Ureter (tissue), 1 donor: ENCODE results near the gene RAP1B. TPM values are rescaled to one million over a fixed set of nuclear protein-coding genes. Genes with fewer than 3 reads are reported as not detected.
A peak's percentile ranks its signal among the peaks of the same experiment; 100 is the strongest.

Experiments used
- DNase-seq: peaks from one replicate; pipeline ENCODE4 v3.0.0-alpha.2; 2020; ENCODE audit warnings: low spot score
- total RNA-seq: library from RNA; stranded (reverse); gene quantifications from one replicate; pipeline ENCODE4 v1.2.4, GENCODE V29; 2023
- donor health status: DM: yes; HTN: yes; CAD: no.

RAP1B gene
- total RNA-seq: 198 TPM

DNA sequence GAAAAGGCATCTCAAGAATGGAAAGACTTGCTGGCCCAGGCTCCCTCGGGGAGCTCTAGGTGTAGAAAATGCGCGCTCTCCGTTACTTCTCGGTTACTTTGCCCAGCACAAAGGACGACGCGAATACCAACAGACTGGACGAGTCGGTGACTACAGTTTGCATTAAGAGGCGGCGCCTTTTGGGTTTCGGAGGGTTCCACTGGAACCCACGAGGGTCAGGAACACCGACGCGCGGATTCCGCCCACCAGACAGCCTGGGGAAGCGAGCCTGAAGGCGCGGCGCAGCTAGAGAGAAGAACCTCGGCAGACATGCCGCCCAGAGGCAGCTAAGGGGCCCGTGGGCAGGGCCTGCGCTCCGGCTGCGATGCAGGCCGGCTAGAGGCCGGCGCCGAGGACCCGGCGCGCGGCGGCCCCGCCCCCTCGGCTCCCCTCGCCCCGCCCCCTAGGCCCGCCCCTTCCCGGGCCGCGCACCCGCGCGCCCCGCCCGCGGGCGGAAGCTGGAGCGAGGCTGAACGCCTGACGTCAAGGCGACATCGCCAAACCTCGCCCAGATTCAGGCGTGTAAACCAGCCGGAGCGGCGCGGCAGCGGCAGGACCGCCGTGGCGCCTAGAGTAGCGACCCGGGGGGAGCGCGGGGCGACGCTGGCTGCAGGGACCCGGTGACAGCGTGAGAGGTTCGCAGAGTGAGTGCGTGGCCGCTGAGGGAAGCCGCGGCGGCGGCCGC is at the start of gene RAP1B:
TSS of gene RAP1B (plus strand) at position 530 of the 724 bp plus-strand sequence. CDS start 37,826 bp downstream, outside the sequence.
- DNase-seq: peak; percentile 93

DNA sequence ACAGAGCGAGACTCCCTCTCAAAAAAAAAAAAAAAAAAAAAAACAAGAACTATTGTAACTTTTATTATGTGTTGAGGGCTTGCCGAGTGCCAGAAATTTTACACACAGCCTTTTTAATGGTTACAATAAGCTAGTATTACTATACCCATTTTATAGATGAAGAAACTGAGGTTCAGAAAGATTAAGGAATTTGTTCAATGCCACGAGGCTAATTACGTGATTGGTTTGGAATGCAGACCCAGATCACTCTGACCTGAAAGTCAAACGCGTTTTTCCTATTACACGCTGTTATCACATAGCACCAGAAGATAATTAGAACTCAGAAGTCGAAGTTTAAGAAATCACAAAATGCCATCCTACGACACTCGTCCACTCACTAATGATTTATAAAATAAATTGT is 48.9 kb upstream of the RAP1B start:
- DNase-seq: no peak

DNA sequence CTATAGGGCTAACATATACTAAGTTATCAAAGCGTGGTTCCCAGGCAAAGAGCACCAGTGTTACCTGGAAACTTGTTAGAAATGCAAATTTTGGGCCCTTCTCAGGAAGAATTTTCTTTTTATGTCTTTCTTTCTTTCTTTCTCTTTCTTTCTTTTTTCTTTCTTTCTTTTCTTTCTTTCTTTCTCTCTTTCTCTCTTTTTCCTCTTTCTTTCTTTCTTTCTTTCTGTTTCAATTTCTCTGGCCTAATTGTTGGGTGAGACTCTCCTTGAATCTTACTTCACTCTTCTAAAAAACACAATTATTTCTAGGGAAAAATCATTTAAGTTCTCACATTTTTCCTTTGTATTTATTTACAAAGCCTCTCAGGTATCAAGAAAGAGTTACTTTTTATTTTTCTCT is 46.5 kb upstream of the RAP1B start:
- no peak for DNase-seq

DNA sequence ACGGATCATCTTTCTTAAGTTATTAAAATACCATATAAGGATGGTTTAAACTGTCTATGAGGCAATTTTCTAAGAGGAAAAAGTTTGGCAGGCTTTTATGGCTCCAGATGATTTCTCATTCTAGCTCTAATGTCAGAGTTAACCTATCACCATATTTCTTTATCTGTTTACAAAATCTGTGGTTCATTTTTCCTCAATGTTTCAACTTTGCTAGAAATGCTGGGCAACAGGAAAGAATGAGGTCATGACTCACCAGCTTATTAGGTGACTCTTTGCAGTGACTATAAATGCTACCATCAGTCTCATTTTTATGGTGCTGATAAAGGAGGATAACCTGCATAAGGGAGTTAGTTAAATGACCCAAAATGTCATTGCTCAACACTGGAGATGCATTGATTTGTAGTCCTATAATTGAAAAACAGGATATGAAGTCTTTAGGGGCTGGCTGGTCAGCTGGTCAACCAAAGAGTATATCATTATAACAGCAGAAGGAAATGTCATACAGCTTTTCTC is 45.3 kb upstream of the RAP1B start:
- DNase-seq: no peak

DNA sequence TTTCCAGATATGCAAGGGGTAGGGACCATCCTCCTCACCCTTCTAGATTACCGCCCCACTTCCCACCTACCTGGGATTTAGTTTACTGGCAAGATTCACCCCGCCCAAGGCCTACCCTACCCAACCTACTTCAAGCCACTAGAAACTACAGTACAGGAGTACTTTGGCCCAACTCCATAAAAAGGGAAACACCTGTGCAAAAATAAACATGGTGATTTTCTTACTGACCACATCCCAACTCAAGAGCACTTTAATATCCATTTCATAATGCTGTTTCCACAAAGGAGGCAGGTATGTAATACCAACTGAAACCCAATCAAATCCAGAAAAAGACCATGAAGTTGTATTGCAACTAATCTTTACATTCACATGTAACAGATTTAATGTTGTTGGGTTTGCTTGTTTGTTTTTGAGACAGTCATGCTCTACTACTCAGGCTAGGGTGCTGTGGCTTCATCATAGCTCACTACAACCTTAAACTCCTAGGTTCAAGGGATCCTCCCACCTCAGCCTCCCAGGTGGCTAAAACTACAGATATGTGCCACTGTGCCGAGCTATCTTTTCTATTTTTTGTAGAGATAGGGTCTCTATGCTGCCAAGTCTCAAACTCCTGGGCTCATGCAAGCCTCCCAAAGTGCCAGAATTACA is 41.7 kb upstream of the RAP1B start:
- no peak for DNase-seq

DNA sequence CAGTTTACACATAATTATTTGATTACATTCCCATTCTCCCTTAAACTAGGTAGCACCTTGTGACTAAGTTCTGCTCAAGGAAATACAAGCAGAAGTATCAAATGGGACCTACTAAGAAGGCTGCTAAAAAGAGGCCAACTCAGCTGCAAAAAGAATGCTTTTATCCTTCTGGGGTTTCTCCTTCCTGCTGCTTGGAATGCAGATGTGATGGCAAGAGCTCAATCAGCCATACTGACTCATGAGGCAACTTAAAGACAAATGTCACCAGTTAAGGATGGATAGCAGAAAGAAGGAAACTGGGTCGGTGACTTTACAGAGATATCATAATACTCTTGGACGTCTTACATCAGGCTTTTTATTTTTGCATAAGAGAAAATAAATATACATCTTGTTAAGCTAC is 38.0 kb upstream of the RAP1B start:
- DNase-seq: no peak

DNA sequence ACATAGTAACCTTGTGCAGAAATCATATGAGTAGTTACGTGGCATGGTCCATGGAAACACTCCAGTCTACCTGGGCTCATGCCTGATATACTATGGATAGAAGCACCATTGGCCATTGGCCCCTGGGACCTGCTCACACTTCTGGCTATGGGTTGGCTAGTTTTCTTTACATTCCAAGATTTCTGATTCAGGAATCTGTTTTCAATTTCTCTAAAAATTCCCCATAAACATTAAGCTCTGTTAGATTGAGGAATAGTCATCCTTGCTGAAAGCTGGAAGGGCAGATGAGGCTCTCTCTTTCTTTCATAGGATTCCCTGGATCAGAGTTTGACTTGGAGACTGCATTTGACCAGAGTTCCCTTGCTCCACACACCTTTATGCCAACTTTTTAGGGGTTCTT is 37.3 kb upstream of the RAP1B start:
- no peak for DNase-seq

DNA sequence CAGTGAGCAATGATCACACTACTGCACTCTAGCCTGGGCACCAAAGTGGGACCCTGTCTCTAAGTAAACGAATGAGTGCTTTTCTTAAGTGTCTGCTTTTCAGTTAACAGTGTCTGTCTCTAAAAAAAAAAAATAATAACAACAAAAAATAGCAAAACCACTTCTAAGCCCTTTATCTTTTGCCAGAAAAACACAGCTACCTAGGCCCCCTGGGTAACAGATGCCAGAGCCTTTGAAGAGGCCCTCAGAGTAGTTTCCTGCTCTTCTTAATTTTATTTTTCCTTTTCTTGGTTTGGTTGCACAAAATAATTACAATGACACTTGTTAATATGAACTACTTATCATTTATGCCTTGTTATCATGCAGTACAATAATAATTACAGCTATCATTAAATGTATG is 32.8 kb upstream of the RAP1B start:
- no peak for DNase-seq

DNA sequence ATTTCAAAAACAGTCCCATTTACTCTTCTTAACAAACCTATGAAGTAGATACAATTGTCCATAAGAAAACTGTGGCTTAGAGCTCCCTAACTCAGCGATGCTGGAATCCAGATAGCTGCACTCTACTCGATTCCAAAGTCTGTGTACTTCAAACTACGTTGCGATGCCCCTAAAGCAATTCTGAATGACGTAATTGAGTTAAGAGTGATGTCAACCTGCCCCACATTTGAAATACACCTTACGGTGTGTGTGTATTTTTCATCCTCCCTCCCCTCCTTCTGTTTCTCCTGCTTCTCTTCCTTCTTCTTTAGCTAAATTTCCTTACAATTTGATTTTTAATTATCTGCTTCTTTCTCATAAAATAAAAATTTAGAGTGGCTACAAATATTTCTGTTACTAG is 31.9 kb upstream of the RAP1B start:
- DNase-seq: no peak

DNA sequence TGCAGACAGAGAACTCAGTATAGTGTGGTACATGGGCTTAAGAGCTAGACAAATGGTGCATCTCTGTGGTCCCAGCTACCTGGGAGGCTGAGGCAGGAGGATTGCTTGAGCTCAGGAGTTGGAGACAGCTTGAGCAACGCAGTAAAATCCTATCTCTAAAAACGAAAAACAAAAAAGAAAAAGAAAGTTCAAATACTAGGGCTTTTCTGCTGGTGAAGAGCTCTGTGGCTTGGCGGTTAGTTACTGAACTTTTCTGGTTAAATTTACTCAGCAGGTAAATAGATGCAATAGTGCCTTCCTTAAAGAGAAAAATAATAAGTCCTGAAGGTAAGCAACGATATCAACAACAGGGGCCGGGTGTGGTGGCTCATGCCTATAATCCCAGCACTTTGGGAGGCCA is 31.4 kb upstream of the RAP1B start:
- no peak for DNase-seq

DNA sequence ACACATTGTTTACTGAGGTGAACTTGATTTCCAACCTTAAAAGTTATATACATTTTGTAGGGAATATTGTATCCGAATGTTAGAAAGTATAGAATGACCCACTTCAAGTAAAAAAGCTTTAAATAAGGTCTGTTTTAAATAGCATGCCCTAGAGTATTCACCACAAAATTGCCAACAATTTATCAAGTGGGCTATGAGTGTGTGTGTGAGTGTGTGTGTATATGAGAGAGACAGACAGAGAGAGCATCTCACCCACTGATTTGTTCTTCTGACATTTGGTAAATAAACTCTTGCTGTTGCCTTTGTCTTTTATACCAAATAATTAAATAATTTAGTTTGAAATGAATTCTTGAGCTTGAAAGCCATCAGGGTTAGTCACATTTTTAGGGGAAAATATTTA is 29.8 kb upstream of the RAP1B start:
- DNase-seq: no peak

DNA sequence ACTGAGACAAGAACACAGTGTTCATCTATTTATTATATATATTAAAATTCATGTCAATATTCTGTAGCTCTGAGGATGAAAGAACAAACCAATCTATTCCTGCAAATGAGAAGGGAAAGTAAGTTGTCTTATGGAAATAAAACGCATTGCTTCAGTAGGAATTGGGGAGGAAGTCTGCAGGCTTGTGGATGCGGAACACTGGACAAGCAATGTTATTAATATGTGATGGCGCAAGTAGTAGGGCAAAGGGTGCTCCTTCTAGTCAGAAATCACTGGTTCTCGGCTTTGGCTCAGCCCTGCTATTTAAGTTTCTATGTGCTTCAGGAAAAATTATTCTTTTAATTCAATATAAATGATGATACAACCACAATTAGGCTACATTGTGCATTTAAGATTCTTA is 28.8 kb upstream of the RAP1B start:
- DNase-seq: no peak

DNA sequence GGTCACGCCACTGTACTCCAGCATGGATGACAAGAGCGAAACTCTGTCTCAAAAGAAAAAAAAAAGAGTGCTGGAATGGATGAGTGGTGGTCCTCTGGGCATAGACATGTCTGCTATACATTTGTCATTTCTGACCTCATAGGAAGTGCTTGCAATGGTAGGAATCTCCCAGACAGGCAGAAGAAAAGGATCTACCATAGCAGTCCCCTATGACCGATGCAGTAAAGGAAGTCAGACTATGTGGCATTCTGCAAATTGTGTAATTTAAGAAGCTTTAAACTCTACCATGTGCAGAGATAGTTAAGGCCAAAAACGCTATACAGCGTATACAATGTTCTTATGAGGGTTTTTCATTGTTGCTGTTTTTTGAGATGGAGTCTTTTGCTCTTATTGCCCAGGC is 24.7 kb upstream of the RAP1B start:
- no peak for DNase-seq

DNA sequence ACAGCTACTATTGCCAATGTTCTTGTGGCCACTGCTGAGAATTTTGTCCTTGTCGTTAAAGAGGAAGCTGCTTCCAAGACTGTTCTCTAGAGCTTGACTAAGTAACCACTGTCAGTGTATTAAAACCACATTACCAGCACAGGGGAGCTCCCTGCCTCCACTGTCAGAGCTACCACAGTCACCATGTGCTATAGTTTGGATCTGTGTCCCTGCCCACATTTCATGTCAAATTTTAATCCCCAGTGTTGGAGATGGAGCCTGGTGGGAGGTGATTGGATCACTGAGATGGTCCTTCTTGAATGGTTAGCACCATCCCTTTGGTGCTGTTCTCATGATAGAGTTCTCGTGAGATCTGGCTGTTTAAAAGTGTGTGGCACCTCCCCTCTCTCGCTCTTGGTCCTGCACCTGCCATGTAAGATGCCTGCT is 23.2 kb upstream of the RAP1B start:
- no peak for DNase-seq

DNA sequence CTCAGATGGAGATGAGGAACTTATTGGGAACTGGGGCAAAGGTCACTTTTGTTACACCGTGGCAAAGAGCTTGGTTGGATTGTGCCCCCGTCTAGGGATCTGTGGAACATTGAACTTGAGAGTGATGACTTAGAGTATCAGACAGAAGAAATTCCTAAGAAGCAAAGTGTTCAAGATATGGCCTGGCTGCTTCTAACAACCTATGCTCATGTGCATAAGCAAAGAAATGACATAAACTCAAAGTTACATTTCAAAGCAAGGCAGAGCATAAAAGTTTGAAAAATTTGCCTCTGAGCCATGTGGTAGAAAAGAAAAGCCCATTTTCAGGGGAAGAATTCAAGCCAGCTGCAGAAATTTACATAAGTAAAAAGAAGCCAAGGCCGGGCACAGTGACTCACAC is 21.5 kb upstream of the RAP1B start:
- no peak for DNase-seq

DNA sequence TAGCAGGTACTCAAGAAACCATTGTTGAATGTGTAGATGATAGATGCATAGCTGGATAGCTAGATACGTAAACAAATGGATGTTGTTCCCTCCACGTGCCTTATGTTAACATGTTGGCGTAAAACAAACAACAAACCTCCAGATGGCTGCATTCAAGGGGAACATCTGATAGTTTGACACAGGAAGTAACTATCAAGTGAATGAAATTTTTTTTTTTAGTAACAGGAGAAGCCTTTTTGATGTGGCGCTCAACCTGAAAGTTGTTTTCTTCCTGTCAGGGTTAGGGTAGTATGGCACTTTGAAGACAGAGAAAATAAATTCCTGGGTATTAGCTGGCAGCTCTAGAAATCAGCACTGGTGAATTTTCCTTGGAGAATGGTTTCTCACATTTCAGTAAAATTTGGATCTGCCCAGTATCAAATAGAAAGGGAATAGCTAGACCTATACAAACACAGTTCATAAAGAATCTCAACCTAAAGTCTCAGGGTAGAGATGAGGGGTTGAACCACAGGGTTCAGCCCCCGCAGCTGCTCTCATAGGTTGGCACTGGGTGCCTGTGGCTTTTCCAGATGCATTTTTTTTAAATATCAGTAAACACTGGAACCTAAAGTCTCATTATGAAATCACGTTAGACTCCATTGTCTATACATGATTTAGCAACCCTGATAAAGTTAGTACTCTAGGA is 18.8 kb upstream of the RAP1B start:
- no peak for DNase-seq

DNA sequence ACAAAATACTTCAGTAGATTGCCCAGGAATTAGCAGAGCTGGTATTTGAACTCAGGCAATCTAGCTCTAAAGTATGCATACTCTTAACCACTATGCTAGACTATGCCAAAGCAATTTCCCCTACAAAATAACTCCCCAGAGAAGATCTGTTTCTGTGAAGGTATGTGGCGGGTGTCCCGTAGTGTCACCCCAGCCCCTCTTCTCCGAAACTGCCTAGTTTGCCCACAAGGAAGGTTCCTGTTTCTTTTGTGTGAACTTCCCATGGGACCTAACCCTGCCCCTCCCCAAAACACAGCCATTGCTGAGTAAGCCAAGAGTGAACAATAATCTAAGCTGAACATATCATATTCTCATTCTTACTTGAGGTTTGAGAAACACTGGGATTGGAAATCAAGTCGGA is 15.5 kb upstream of the RAP1B start:
- no peak for DNase-seq

DNA sequence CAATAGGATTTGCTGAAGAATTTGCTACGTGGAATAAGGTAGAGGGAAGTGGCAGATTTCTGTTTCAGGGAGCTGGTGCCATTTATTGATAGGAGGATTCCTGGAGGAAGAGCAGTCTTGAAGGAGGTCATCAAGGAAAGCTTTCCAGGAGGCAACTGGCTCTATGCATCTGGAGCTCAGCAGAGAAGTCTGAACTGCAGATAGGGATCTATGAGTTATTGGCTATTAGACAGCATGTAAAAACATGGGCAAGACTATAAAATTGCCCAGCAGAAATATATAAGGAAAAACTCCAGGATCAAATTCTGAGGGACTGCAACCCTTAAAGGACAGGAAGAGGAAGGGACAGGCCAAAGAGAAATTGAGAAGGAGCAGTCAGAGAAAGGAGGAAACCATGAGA is 8.9 kb upstream of the RAP1B start:
- DNase-seq: no peak

DNA sequence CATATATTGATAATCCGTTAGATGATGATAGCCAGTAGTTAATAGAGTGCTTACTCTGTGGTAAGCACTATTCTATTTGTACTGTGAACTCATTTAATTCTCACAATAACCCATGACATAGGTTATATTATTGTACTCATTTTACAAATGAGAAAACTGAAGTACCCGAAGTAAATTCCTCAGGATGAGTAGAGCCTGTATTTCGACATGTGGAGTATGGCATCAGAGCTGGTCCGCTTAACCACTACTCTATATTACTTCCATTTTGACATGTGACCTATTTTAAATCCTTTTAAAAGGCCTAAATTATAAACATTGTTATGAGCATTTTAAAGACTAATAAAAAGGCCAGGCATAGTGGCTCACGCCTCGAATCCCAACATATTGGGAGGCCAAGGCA is 8.0 kb upstream of the RAP1B start:
- no peak for DNase-seq

DNA sequence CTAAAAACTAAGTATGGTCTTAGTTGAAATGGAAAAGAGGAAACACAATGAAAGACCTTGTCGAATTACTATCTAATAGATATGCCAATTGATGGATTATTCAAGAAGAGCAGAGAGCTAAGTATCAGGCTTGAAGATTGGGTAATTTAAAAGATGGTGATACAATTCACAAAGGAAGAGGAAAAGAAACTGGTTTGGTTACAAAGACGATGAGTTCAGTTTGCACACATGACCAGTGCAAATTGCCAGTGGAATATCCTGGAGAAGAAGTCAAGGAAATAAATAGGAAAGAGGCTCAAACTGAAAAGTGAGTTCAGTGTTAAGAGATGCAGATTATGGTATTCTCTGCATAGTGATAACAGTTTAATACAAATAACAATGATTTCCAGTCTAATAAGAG is 2.5 kb upstream of the RAP1B start:
- DNase-seq: no peak

DNA sequence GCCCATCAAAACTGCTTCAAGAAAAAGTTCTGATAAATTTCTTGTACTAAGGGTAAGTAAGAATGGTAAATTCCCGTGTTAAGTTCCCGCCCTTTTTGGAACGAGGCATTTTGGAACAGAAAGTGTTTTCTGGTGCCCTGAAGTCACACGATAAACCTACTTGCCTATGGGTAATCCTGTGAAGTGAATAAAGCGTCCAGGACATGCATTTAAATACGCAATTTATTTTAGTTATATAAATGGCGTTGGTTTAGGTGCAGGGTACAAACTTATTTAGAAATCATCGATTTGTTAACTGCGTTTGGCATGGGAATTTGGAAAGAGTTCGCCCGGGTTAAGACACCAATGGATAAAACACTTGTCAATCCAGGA is 715 bp upstream of the RAP1B start:
- no peak for DNase-seq

DNA sequence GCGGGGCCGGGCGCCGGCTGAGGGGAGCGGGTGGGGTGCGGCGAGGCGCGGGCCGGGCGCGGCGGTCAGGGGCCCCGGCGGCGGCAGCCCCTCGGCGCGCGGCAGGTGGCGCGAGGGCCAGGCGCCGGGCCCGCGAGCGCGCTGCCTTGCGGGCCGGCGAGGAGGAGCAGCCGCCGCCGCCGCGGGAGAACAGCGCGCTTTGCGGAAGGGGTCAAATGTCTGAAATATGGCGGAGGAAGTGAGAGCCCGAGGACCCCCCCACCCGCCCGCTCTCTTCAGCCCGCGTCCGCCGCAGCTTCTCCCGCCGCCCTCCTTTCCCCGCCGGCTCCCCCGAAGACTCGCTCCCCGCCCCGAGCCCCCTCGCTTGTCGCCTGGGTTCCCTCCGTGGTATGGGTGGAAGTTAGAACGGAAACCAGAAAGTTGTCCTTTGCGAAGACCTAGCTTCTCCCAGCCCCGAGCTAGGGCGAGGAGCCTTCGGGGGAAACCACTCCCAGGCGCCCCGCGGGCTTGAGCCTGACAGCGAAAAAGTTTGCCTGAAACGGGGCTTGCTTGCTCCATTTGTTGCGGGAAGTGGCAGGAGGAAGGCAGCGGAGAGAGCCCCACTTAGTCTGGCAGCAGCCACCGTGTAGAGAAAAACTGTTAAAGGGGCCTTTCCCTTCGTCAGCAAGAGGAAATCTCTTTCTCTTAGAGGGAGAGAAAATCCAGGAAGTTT is 551 bp downstream of the RAP1B start:
- DNase-seq: peak; percentile 71

DNA sequence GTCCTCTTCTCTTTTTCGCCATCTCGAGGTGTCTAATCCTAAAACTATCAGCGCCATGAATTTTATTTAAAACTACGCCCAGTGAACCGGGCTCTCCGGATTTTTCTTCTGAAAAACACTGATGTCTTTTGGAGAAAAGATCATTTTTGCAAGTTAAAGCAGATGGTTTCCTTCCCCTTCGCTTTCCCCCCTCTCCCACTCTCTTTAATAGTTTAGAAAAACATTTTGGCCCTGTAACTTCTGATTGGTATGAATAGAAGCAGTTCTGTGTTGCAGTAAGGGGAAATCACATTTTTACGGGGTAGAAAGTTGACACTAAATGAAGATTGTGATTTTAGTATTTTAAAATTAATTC is 1.1 kb downstream of the RAP1B start:
- DNase-seq: no peak
